ENCODE data around the gene TTLL5. TPM values are rescaled to one million over a fixed set of nuclear protein-coding genes. Genes with fewer than 3 reads are reported as not detected.
A peak's percentile ranks its signal among the peaks of the same experiment; 100 is the strongest.

The TTLL5 gene
- total and polyA plus RNA-seq, 2 of the 13 experiments (the other 11 are each of a cell fraction or from before 2014, with no cell fraction given): 11.8 to 18.8 TPM

DNA sequence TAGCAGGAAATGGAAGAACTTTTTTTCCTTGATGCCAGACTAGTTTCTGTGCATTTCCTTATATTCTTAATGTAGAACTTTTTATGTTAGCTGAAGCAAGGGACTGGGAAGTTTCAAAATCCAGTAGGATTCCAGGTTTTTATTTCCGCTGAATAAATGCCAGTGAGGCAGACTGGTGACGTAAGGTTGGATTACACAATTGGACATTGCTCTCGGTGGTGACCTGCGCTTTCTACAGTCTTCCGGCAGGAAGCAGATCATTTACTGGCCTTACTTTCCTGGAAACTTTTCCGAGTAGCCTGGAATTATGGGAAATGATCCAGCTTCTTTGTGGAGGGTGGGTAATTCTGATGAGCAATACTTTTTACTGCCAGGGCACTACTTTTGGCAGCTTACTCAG lies 328.1 kb downstream of the TTLL5 start (continued):
- TF ChIP-seq, protein P1, sequence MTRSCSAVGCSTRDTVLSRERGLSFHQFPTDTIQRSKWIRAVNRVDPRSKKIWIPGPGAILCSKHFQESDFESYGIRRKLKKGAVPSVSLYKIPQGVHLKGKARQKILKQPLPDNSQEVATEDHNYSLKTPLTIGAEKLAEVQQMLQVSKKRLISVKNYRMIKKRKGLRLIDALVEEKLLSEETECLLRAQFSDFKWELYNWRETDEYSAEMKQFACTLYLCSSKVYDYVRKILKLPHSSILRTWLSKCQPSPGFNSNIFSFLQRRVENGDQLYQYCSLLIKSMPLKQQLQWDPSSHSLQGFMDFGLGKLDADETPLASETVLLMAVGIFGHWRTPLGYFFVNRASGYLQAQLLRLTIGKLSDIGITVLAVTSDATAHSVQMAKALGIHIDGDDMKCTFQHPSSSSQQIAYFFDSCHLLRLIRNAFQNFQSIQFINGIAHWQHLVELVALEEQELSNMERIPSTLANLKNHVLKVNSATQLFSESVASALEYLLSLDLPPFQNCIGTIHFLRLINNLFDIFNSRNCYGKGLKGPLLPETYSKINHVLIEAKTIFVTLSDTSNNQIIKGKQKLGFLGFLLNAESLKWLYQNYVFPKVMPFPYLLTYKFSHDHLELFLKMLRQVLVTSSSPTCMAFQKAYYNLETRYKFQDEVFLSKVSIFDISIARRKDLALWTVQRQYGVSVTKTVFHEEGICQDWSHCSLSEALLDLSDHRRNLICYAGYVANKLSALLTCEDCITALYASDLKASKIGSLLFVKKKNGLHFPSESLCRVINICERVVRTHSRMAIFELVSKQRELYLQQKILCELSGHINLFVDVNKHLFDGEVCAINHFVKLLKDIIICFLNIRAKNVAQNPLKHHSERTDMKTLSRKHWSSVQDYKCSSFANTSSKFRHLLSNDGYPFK (CRISPR knock-in tag; IDR thresholded peaks at IDR 0.05; ENCODE audit: borderline replicate concordance): no peak
- 0 out of 2 replicates have a peak, but pooled peaks have one; percentile 27 for TF ChIP-seq ZSCAN20 (CRISPR knock-in tag; IDR thresholded peaks at IDR 0.05; ENCODE audit: borderline replicate concordance)
- no peak for TF ChIP-seq SMARCC2 (IDR thresholded peaks at IDR 0.05)
- peak; percentile 64 for TF ChIP-seq ATF1 (CRISPR knock-in tag; IDR thresholded peaks at IDR 0.05)
- TF ChIP-seq ZNF446 (CRISPR knock-in tag; IDR thresholded peaks at IDR 0.05): no peak
- TF ChIP-seq, protein P2, sequence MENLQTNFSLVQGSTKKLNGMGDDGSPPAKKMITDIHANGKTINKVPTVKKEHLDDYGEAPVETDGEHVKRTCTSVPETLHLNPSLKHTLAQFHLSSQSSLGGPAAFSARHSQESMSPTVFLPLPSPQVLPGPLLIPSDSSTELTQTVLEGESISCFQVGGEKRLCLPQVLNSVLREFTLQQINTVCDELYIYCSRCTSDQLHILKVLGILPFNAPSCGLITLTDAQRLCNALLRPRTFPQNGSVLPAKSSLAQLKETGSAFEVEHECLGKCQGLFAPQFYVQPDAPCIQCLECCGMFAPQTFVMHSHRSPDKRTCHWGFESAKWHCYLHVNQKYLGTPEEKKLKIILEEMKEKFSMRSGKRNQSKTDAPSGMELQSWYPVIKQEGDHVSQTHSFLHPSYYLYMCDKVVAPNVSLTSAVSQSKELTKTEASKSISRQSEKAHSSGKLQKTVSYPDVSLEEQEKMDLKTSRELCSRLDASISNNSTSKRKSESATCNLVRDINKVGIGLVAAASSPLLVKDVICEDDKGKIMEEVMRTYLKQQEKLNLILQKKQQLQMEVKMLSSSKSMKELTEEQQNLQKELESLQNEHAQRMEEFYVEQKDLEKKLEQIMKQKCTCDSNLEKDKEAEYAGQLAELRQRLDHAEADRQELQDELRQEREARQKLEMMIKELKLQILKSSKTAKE (CRISPR knock-in tag; IDR thresholded peaks at IDR 0.05; ENCODE audit: borderline replicate concordance): no peak
- TF ChIP-seq ZNF333 (CRISPR knock-in tag; IDR thresholded peaks at IDR 0.05; ENCODE audit: borderline replicate concordance): no peak
- no peak for TF ChIP-seq MTA3 (CRISPR knock-in tag; IDR thresholded peaks at IDR 0.05)
- TF ChIP-seq, protein P3, sequence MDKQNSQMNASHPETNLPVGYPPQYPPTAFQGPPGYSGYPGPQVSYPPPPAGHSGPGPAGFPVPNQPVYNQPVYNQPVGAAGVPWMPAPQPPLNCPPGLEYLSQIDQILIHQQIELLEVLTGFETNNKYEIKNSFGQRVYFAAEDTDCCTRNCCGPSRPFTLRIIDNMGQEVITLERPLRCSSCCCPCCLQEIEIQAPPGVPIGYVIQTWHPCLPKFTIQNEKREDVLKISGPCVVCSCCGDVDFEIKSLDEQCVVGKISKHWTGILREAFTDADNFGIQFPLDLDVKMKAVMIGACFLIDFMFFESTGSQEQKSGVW (CRISPR knock-in tag; IDR thresholded peaks at IDR 0.05; ENCODE audit: borderline replicate concordance): no peak
- TF ChIP-seq ARNT2 (CRISPR knock-in tag; IDR thresholded peaks at IDR 0.05; ENCODE audit: low read depth): no peak
- TF ChIP-seq, protein P4, sequence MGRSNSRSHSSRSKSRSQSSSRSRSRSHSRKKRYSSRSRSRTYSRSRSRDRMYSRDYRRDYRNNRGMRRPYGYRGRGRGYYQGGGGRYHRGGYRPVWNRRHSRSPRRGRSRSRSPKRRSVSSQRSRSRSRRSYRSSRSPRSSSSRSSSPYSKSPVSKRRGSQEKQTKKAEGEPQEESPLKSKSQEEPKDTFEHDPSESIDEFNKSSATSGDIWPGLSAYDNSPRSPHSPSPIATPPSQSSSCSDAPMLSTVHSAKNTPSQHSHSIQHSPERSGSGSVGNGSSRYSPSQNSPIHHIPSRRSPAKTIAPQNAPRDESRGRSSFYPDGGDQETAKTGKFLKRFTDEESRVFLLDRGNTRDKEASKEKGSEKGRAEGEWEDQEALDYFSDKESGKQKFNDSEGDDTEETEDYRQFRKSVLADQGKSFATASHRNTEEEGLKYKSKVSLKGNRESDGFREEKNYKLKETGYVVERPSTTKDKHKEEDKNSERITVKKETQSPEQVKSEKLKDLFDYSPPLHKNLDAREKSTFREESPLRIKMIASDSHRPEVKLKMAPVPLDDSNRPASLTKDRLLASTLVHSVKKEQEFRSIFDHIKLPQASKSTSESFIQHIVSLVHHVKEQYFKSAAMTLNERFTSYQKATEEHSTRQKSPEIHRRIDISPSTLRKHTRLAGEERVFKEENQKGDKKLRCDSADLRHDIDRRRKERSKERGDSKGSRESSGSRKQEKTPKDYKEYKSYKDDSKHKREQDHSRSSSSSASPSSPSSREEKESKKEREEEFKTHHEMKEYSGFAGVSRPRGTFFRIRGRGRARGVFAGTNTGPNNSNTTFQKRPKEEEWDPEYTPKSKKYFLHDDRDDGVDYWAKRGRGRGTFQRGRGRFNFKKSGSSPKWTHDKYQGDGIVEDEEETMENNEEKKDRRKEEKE (IDR thresholded peaks at IDR 0.05): no peak
- TF ChIP-seq SAP130 (CRISPR knock-in tag; IDR thresholded peaks at IDR 0.05; ENCODE audit: low read depth): peak; percentile 65
- no peak for TF ChIP-seq HNRNPUL1 (IDR thresholded peaks at IDR 0.05; ENCODE audit: low read depth, low read length)
- peak; percentile 64; the same call in 1 of the 2 replicates for TF ChIP-seq ZNF644 (CRISPR knock-in tag; IDR thresholded peaks at IDR 0.05; ENCODE audit: low read depth)
- TF ChIP-seq MATR3 (CRISPR knock-in tag; IDR thresholded peaks at IDR 0.05): no peak
- no peak for TF ChIP-seq POLR2AphosphoS2 (IDR thresholded peaks at IDR 0.05; ENCODE audit: low read depth, low read length)
- no peak for TF ChIP-seq ZNF572 (CRISPR knock-in tag; IDR thresholded peaks at IDR 0.05)
- TF ChIP-seq, protein P5, sequence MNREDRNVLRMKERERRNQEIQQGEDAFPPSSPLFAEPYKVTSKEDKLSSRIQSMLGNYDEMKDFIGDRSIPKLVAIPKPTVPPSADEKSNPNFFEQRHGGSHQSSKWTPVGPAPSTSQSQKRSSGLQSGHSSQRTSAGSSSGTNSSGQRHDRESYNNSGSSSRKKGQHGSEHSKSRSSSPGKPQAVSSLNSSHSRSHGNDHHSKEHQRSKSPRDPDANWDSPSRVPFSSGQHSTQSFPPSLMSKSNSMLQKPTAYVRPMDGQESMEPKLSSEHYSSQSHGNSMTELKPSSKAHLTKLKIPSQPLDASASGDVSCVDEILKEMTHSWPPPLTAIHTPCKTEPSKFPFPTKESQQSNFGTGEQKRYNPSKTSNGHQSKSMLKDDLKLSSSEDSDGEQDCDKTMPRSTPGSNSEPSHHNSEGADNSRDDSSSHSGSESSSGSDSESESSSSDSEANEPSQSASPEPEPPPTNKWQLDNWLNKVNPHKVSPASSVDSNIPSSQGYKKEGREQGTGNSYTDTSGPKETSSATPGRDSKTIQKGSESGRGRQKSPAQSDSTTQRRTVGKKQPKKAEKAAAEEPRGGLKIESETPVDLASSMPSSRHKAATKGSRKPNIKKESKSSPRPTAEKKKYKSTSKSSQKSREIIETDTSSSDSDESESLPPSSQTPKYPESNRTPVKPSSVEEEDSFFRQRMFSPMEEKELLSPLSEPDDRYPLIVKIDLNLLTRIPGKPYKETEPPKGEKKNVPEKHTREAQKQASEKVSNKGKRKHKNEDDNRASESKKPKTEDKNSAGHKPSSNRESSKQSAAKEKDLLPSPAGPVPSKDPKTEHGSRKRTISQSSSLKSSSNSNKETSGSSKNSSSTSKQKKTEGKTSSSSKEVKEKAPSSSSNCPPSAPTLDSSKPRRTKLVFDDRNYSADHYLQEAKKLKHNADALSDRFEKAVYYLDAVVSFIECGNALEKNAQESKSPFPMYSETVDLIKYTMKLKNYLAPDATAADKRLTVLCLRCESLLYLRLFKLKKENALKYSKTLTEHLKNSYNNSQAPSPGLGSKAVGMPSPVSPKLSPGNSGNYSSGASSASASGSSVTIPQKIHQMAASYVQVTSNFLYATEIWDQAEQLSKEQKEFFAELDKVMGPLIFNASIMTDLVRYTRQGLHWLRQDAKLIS (CRISPR knock-in tag; IDR thresholded peaks at IDR 0.05): no peak
